Esophagus mucosa (tissue), 1 donor: Measurements from ENCODE around the gene FMC1. TPM values are rescaled to one million over a fixed set of nuclear protein-coding genes. Genes with fewer than 3 reads are reported as not detected.
"Not testable (repeated sequence)": the region's sequence is repeated elsewhere in the genome, so short reads cannot be mapped to it uniquely, and the experiment has no call there.

Experiments used
- ATAC-seq: fragments of 200-7000 bp; cut with Tn5 transposase; one replicate; pipeline ENCODE4 v1.9.1; 2020
- total RNA-seq: library from RNA; stranded (reverse); gene quantifications from one replicate; pipeline ENCODE4 v1.2.4, GENCODE V29; 2023
- donor health status: DM: yes; HTN: yes; CAD: no.

The FMC1 gene
- total RNA-seq, 1 donor from 2014 or later: 9.6 TPM

DNA sequence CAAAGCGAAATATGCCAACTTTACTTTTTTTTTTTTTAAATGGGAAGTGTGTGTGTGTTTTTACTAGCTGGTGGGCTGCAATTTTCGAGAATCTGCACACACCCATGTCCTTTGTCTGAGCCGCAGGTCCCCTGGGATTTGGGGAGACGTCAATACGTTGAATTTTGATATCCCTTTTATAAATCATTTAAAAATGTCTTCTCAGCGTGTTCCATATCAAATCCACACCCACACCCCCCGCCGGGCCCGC, 404 bp upstream of the FMC1 start:
- ATAC-seq: no peak

DNA sequence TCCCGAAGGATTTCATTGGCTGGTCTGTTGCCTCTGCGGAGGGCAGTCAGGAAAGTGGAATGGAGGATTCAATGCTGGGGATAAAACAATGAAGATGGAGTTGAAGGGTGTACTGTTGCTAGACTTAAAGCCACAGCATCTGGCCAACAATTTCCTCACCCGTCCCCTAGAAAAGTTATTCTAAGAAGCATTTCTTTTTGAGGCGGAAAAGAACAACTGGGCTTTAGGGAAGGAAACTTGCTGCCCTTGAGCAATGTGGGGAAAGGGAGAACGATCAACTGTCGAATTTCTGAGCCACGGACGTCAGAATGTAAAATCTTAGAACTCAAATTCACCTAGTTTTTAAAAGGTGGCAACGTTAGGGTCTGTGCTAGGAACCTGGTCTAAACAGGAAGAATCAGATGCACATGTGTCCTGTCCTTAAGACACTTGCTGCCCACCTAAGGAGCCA, 664 bp downstream of the FMC1 start:
- no peak for ATAC-seq

DNA sequence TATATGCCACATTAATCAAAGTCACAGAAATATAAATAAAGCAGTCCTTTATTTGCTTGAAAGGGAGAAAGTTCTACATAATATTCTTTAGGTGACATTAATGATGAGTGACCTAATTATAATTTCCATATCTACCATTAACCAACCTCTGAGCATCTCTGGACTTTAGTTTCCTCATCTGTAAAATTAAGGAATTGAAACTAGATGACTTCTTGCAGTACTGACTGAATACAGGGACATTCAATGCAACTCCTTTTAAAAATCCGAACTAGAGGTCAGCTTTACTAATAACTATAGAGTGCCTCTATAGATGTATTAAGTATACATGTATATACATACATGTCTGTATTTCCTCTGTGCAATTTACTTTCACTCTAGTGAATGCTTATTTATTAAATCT, 3.9 kb downstream of the FMC1 start:
- no peak for ATAC-seq

DNA sequence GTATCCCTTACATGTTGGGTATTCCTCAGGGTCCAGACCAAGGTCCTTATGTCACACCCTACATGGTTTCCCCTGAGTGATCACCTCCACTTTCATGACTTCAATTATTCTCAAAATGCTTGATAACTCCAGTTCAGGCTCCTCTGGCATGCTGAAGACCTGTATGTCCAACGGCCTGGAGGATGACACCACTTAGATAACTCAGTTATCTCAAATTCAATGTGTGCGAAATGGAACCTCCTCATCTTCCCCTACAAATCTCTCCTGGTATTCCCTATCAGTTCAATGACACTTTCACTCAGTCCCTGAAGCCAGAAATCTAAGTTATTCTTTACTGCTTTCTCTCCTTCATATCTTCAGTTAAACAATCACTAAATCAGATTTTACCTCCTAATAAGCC, 9.9 kb downstream of the FMC1 start:
- no peak for ATAC-seq

DNA sequence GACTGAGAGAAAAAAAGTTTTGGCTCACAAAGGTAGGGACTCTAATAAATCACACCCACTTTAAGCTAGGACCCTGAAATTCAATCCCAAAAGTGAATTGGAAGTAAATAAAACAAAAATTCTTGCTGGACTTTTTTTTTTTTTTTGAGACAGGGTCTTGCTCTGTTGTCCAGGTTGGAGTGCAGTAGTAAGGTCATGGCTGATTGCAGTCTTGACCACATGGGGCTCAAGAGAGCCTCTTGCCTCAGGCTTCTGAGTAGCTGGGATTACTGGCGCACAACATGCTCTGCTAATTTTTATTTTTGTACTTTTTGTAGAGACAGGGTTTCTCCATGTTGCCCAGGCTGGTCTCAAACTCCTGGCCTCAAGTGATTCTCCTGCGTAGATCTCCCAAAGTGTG, 13.6 kb downstream of the FMC1 start:
- no peak for ATAC-seq

DNA sequence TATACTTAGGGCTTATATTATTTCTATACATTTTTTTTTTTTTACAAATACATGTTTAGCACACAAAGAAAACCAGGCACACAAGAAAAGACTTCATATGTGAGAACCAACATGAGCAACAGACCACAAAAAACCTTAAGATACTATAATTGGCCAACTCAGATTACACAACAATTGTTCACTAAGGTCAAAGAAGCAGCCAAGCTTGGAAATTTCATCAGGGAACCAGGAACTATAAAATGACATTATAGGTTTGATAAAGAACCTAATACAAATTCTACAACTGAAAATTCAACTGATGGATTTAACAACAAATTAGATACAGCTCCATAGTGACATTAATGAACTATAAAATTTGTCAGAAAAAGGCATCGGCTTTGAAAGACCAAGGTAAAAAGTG, 14.2 kb downstream of the FMC1 start:
- ATAC-seq: no peak

DNA sequence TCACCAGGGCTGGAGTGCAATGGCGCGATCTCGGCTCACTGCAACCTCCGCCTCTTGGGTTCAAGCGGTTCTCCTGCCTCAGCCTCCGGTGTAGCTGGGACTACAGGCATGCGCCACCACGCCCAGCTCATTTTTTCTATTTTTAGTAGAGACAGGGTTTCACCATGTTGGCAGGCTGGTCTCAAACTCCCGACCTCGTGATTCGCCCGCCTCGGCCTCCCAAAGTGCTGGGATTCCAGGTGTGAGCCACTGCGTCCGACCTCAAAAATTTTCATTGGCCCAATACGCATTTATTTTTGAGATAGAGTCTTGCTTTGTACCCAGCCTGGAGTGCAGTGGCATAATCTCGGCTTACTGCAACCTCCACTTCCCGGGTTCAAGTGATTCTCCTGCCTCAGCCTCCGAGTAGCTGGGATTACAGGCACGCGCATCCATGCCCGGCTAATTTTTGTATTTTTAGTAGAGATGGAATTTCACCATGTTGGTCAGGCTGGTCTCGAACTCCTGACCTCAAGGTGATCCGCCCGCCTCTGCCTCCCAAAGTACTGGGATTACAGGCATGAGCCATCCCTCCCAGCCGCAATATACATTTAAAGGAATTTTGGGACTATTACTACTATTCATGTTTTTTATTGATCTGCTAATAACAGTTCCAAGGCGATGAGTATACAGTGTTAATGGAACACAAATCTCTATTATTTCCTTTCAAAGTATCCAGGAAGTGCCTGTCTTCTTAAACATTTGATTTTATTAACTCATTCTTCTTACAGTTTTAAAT, 16.8 kb downstream of the FMC1 start:
- not testable (repeated sequence) for ATAC-seq

DNA sequence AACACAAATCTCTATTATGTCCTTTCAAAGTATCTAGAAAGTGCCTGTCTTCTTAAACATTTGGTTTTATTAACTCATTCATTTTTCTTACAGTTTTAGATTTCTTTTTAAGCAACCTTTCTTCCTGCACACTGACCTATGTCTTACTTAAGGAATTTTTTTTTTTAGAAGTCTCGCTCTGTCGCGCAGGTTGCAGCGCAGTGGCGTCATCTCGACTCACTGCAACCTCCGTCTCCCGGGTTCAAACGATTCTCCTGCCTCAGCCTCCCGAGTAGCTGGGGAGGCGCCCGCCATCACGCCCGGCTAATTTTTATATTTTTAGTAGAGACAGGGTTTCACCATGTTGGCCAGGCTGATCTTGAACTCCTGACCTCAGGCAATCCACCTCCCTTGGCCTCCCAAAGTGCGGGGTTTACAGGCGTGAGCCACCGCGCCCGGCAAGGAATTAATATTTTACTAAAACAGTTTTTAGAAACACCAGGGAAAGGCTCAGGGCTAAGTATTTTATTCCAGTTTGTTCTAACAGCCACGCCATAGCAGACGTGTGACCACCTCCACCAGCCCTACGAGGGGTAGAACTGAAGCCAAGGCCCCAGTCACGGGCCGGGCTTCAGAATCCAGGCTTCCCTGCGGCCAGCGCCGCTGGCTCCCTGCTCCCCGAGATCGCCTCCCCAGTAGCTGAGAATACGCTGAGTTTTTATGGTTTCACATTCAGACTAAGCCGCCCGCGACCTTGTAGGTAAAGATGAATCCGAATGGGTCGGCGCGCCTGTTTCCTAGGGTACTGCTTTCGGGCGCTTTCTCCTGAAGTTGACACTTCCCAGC, 17.6 kb downstream of the FMC1 start:
- peak; percentile 1 for ATAC-seq

DNA sequence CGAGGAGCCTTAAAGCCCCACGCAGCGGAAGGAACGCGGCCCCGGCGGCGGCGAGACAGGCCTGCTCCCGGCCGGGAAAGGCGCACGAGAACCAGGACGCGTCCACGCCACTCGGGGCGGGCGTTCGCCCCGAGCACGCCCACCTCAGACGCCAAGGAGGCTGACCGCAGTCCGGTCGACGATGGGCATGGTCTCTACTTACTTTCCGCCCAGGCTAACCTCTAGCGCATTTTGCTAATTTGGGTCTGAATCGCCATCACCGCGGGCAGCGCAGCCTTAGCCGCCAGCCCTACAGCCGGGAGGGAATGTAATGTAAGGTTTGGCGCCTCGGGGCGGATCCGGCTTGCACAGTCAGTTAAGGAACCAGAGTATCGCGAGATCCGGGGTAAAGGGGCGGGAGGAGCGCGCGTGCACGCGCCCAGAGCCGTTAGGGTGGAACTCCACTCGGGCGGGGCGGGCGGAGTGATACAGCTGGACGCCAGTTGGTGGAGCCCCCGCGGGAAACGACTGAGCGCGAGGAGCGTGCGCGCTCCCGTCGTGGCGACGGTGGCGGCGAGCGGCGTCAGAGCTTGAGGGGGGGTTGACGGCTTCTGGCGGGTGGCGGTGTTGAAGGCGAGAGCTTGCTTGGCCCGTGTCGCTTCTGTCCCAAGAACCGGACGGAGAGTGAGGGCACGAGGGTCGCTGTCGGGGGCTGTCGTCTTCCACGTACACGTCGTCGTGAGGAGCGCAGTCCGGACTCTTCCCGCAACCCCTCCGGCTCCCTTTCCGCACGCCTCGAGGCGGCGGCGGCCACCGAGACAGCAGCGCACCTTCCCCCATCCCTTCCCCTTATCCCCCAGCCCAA, 18.5 kb downstream of the FMC1 start, which contains the start of gene LUC7L2:
Gene LUC7L2, plus strand, starts transcription at position 529 of the 844 bp plus-strand sequence. CDS start 368 bp downstream, outside the sequence.
- peak; percentile 98 for ATAC-seq

DNA sequence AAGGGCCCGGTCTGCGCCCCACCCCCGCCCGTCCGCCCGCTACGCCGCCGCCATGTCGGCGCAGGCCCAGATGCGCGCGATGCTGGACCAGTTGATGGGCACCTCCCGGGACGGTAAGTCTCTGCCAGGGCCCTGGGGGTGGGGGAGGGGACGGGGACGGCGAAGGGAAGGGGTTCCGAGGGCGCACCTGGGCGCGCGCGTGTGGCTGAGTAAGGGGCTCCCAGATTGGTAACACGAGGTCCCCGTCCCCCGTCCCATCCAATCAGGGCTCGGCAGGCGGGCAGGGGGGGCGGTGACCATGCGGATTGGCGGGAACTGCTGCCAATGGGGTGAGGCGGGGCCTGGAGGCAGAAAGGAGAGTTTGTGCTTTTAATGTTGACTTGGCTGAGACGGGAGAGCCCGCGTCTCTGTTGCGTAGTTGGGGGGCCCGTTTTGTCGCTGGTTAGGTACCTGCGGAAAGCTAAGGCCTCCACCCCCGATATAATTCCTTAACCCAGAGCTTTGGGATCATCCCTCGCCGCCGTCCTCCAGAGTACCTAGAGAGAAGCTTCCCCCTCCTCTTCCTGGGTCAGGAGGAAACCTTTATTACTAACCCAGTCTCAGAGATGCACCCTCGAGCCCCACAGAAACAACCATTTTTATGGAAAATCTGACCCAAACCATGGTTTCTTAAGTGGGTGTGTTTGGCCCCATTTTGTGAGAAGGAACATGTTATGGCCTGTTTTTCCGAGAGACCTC, 19.2 kb downstream of the FMC1 start:
- peak; percentile 89 for ATAC-seq

DNA sequence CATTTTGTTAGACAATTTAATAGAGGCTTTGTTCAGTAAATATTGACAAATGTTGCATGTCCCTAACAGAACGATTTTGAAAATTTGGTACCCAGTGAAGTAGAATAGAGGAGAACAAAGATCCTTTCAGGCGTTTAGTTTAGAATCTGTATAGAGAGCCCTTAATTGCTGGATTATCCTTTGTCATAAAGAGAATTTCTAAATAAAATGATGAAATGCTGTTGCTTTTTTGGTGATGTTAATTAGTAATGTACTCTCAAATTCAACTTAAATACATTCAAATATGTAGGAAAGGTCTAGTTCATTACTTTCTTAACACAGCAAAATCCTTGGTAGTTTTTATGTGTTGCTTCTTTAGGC, 19.8 kb downstream of the FMC1 start:
- no peak for ATAC-seq

DNA sequence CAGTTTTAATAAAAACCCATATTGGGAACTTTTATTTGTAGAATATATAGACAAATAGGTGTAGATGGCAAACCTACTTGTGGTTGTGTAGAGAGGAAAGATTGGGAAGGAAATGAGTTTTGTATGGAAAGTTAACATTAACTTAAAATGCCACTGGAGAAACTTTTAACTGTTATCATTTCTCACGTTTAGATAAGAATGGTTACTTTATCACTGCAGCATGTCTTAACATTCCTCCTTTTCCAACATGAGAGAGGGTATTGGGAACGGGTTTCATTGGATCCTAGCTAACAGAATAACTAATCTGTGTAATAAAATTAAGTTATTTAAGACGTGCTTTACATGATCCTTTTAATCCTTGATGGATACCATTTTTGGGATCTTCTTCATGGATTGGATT, 20.4 kb downstream of the FMC1 start:
- no peak for ATAC-seq

DNA sequence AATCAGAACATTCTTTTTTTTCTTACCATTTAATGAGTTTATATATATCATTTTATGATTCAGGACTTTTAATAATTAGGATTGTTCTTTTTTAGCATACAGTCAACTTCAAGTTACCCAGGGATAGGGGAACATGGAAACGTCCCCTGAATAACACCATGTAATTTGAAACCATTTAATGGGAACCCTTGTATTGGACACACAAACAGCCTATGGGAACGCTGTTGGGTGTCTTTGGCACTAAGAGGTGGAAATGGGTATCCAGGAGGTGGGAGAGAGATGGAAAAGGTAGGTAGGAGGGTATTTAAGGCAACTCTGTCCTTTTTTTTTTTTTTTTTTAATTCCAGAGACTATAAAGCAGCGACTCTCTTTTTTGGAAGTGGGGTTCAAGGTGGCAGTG, 21.2 kb downstream of the FMC1 start:
- ATAC-seq: no peak

DNA sequence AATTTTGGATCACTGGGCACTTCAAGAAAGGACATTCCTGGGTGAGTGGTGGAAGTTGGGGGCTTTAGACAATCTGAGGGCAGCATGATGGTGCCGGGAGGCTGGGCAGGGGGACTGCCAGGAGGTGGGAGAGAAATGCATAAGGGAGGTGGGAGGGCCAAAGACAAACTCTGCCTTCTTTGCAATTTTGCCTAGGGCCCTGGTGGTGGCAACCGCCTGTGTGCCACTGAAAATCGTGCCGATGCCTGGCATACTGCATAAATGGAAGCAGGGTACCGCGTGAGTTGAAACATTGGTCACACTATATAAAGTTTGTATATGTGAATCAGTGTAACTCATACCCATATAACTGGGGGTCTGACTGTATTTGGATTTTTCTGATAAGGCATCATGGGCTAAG, 21.8 kb downstream of the FMC1 start:
- ATAC-seq: no peak

DNA sequence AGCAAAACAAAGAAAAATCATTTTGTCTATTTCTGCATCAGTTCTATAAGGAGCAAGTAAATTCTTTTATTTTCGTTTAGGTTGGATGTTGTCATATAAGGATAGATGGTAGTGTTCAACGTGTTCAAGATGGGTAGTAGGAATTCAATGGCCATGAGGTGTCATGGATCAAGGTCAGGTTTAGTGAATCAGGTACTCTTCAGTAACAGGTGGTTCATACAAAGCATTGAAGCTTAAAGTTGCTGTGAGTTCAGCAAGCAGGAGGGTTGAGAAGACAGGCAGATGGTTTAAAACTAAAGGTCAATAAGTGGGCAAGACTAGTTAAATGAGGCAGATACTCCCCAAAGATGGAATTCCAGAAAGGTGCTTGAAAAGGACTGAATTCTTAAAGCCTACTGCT, 24.2 kb downstream of the FMC1 start:
- ATAC-seq: no peak

DNA sequence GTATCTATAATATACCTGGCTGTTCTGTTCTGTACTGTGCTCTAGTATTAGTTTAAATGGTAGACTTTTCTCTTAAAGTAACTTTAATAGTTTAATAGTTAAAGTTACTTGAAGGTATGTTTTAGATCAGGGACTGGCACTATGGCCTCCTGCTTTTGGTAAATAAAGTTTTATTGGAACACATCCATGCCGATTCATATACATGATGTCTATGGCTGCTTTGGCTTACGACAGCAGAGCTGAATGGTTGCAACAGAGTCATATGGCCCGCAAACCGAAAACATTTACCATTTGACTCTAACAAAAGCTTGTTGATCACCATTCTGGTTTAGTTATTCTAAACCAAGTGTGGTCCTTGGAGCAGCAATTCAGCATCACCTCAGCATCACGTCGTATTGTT, 25.3 kb downstream of the FMC1 start:
- ATAC-seq: no peak

DNA sequence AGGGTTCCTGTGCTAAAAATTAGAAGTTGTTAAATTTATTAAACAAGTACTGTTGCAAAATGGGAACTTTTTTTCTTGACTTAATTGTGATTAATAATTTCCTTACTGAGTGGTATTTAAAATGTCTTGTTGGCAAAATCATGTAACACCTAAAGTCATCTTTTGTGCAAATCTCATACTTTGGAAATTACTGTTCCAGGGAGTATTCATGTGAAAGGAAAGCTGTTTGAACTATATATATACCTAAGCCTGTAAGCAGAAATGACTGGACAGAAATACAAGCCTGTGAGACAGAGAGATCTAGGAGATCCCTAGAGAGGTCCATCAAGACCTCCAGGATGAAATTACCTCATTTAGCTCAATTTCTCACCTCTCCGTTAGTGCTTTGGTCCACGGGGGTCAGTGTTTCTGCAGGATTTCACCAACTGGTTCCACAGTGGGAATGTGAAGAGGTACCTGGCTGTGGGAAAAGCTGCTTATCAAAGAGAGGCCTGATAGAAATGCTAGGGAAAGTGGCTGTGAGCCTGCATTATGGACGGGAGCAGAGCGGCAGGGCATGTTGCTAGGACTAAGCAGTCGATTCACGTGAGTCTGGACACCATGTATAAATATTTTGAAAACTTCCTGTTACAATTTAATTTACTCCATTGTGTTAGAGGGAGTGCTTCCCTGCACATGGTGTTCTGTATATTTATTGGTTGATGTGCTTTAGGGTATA, 26.5 kb downstream of the FMC1 start:
- ATAC-seq: no peak

DNA sequence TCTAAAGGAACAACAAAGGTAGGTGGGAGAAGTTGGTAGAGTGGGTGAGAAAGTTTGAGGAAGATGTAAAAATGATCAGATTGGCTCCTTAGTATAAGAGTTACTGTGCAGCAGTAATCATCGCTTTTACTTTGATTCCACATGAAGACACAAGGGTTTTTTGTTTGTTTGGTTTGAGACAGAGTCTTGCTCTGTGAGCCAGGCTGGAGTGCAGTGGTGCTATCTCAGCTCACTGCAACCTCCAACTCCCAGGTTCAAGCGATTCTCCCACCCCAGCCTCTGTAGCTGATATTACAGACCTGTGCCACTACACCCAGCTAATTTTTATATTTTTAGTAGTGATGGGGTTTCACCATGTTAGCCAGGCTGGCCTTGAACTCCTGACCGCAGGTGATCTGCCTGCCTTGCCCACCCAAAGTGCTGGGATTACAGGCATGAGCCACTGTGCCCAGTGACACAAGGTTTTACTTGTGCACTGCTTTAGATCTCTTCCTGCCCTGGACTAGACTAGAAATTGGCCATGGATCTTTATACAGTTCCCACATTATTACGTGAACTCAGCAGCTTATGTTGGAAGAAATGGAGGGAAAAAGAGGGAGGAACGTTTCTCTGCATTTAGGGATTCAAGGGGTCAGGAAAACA, 29.3 kb downstream of the FMC1 start:
- no peak for ATAC-seq

DNA sequence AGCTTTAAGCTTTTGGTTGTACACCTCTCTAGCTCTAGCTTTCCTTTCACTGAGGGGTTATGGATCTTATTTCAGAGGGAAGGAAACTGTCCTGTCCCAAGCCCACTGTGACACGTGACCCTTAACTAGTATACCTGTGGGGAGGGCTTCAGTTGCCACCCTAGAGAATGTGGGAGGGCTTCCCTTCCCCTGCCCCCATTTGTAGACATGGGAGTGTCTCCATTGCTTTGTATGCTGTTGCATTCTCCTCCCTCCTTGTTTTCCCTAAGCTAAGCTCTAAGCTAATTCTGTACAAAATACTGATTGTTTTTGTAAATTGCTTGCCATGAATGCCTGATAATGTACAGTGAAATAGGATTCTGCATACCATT, 29.8 kb downstream of the FMC1 start:
- ATAC-seq: no peak

DNA sequence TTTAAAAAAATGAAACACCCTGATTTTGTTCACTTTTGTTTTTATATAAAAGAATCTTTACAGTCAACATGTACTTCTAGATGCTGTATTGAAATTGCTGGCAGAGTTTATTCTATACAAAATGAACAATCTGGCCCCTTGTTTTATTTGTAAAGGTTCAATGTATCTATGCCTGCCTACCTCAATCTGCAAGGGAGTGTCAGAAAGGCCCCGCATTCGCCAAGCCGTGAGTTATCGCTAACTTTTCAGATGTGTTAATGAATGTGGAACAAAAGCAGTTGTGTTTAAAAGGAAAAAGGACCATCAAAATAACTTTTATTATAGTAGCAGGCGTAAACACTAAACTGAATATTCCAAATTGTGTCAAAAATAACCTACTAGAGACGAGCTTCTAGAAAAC, 33.1 kb downstream of the FMC1 start:
- ATAC-seq: no peak

DNA sequence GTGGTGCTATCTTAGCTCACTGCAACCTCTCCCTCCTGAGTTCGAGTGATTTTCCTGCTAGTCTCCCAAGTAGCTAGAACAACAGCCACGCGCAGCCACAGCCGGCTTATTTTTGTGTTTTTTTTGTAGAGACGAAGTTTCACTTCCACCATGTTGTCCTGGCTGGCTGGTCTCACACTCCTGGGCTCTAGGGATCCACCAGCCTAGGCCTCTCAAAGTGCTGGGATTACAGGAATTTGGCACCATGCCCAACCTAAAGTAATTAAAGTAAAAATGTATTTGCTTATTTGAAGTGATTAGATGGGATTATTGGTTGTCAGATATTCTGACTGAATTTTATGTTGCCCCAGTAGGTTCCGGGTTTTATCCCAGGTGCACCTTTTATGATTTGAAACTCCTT, 41.3 kb downstream of the FMC1 start:
- ATAC-seq: no peak

DNA sequence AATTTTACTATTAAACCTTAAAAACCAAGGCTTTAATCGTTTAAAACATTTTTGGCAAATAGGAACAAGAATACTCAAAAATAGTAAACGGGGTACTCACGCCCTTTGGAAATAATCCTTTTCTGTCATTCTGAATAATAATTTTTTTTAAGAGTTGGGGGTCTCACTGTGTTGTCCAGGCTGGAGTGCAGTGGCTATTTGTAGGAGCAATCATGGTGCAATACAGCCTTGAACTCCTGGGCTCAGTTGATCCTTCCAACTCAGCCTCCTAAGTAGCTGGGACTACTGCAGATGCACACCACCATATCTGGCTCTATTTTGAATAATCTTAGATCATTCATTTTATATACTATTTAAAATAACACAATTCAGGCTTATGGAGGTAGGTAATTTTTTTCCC, 43.5 kb downstream of the FMC1 start:
- no peak for ATAC-seq
